ENCODE results near the gene SERPINA10. TPM values are rescaled to one million over a fixed set of nuclear protein-coding genes. Genes with fewer than 3 reads are reported as not detected.

SERPINA10 gene
- total and polyA plus RNA-seq, 11 donors: not detected

DNA sequence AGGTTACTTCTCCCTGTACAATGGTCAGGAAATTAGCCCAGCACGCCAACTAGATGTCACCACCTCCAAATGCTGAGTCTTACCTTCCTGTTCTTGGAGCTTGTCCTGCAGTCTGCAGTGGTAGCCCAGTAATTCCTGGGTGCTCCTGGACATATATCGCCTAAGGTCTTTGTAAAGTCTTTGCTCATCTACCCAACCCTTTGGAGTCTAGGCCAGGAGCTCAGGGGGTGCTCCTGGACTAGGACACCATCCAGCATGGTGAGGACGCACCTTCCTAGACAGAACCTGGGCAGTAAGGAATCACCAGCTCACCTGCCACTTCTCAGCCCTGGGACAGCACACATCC lies 569 bp downstream of the SERPINA10 start:
- H3K9me3 ChIP-seq: no peaks in the 10 kb centered on the region
- H3K36me3 ChIP-seq: no peaks in the 10 kb centered on the region
- intact Hi-C loops (cut with DNase I): no loop called here
- WGBS, 4 donors: 85 to 91% (median 88%) methylated on average over 2 to 3 of the region's 3 CpGs
- ATAC-seq: peak in 1 of 4 donors; percentile 13
- no peak overlapping the region for H3K4me3 ChIP-seq
- TF ChIP-seq CTCF (IDR thresholded peaks at IDR 0.05): no peak
- no peak for TF ChIP-seq POLR2A (IDR thresholded peaks at IDR 0.05)
- peaks cover 0 to 6% (median 0%) of the 10 kb centered on the region in 9 donors for H3K27me3 ChIP-seq
- H3K4me1 ChIP-seq: no peaks in the 10 kb centered on the region
- no peak for DNase-seq
- H3K27ac ChIP-seq: no peak overlapping the region

GRCh38 chr14:94291906-94292525 lies 1.1 kb downstream of the SERPINA10 start:
- TF ChIP-seq POLR2A (IDR thresholded peaks at IDR 0.05) (no peak), CTCF (IDR thresholded peaks at IDR 0.05) (no peak)
- DNase-seq (no peak), ATAC-seq (no peak)
- intact Hi-C loops (cut with DNase I): no loop called here
- no peaks in the 10 kb centered on the region for H3K36me3 ChIP-seq
- no peak overlapping the region for H3K4me3 ChIP-seq
- no peaks in the 10 kb centered on the region for H3K9me3 ChIP-seq
- H3K27me3 ChIP-seq: peaks cover 0 to 6% (median 0%) of the 10 kb centered on the region in 9 donors
- 75 to 85% (median 77%) methylated on average over 14 to 15 of the region's 15 CpGs for WGBS, 4 donors
- no peaks in the 10 kb centered on the region for H3K4me1 ChIP-seq
- H3K27ac ChIP-seq: no peak overlapping the region

- H3K36me3 ChIP-seq: no peaks in the 10 kb centered on the region
- no peaks in the 10 kb centered on the region for H3K9me3 ChIP-seq
- no peak overlapping the region for H3K27ac ChIP-seq
- intact Hi-C loops (cut with DNase I): no loop called here
- no peak overlapping the region for H3K4me3 ChIP-seq
- no peak for DNase-seq
- ATAC-seq: no peak
- no peaks in the 10 kb centered on the region for H3K4me1 ChIP-seq
- TF ChIP-seq CTCF (IDR thresholded peaks at IDR 0.05): no peak
- TF ChIP-seq POLR2A (IDR thresholded peaks at IDR 0.05): no peak
- WGBS, 4 donors: 80 to 88% (median 85%) methylated on average over 5 to 13 of the region's 13 CpGs
- peaks cover 0 to 6% (median 0%) of the 10 kb centered on the region in 9 donors for H3K27me3 ChIP-seq
Observed at GRCh38 chr14:94291159-94291905, 1.7 kb downstream of the SERPINA10 start.

GRCh38 chr14:94290197-94290596 lies 2.9 kb downstream of the SERPINA10 start:
- 70 to 85% (median 72%) methylated on average over 7 to 8 of the region's 8 CpGs for WGBS, 4 donors
- Histone ChIP-seq H3K27me3 (peaks cover 0 to 6% (median 0%) of the 10 kb centered on the region in 9 donors), H3K9me3 (no peaks in the 10 kb centered on the region), H3K4me1 (no peaks in the 10 kb centered on the region), H3K4me3 (no peak overlapping the region), H3K36me3 (no peaks in the 10 kb centered on the region), H3K27ac (no peak overlapping the region)
- DNase-seq: no peak
- TF ChIP-seq CTCF (IDR thresholded peaks at IDR 0.05): no peak
- TF ChIP-seq POLR2A (IDR thresholded peaks at IDR 0.05): no peak
- no peak for ATAC-seq
- intact Hi-C loops (cut with DNase I): no loop called here

Data from heart left ventricle (tissue), 16 donors.